Measurements from ENCODE around the gene GOLGA3.
A peak's percentile ranks its signal among the peaks of the same experiment; 100 is the strongest.
"Not testable (repeated sequence)": the region's sequence is repeated elsewhere in the genome, so short reads cannot be mapped to it uniquely, and the experiment has no call there.

Gene GOLGA3

GRCh38 chr12:132831771-132832170 is 3.1 kb upstream of the GOLGA3 start:
- H3K27ac ChIP-seq (ENCODE audit: low read depth, low read length): no peak overlapping the region
- no peaks in the 10 kb centered on the region for H3K4me1 ChIP-seq (ENCODE audit: insufficient read depth, low read length)
- no peak overlapping the region for H3K9ac ChIP-seq (ENCODE audit: low read depth, low read length)
- peaks cover 8% of the 10 kb centered on the region for H3K36me3 ChIP-seq (ENCODE audit: insufficient read depth, low read length)
- no peaks in the 10 kb centered on the region for H3K9me3 ChIP-seq (ENCODE audit: insufficient read depth, low read depth, low read length)
- 96% methylated on average over 11 of the region's 11 CpGs for WGBS
- H3K27me3 ChIP-seq (ENCODE audit: insufficient read depth, low read length): no peaks in the 10 kb centered on the region
- H3K4me3 ChIP-seq (ENCODE audit: low read length): no peak overlapping the region

GRCh38 chr12:132827763-132828703 is 636 bp downstream of the GOLGA3 start:
- no peaks in the 10 kb centered on the region for H3K9me3 ChIP-seq (ENCODE audit: insufficient read depth, low read depth, low read length)
- peak overlapping the region; percentile 93 for H3K4me3 ChIP-seq (ENCODE audit: low read length)
- peaks cover 36% of the 10 kb centered on the region for H3K36me3 ChIP-seq (ENCODE audit: insufficient read depth, low read length)
- H3K9ac ChIP-seq (ENCODE audit: low read depth, low read length): peak overlapping the region; percentile 100
- H3K27me3 ChIP-seq (ENCODE audit: insufficient read depth, low read length): no peaks in the 10 kb centered on the region
- 12% methylated on average over 59 of the region's 59 CpGs for WGBS
- no peaks in the 10 kb centered on the region for H3K4me1 ChIP-seq (ENCODE audit: insufficient read depth, low read length)
- H3K27ac ChIP-seq (ENCODE audit: low read depth, low read length): peak overlapping the region; percentile 49

- Histone ChIP-seq H3K9ac (ENCODE audit: low read depth, low read length) (no peak overlapping the region), H3K4me3 (ENCODE audit: low read length) (no peak overlapping the region), H3K4me1 (ENCODE audit: insufficient read depth, low read length) (no peaks in the 10 kb centered on the region), H3K27ac (ENCODE audit: low read depth, low read length) (no peak overlapping the region), H3K36me3 (ENCODE audit: insufficient read depth, low read length) (peaks cover 48% of the 10 kb centered on the region), H3K27me3 (ENCODE audit: insufficient read depth, low read length) (no peaks in the 10 kb centered on the region), H3K9me3 (ENCODE audit: insufficient read depth, low read depth, low read length) (no peaks in the 10 kb centered on the region)
- WGBS: 95% methylated on average over 16 of the region's 16 CpGs
These were observed 2.8 kb downstream of the GOLGA3 start for GRCh38 chr12:132825861-132826260.

GRCh38 chr12:132825089-132825488 is 3.6 kb downstream of the GOLGA3 start:
- Histone ChIP-seq H3K9ac (ENCODE audit: low read depth, low read length) (no peak overlapping the region), H3K27ac (ENCODE audit: low read depth, low read length) (no peak overlapping the region), H3K4me1 (ENCODE audit: insufficient read depth, low read length) (no peaks in the 10 kb centered on the region), H3K27me3 (ENCODE audit: insufficient read depth, low read length) (no peaks in the 10 kb centered on the region), H3K4me3 (ENCODE audit: low read length) (no peak overlapping the region), H3K9me3 (ENCODE audit: insufficient read depth, low read depth, low read length) (no peaks in the 10 kb centered on the region), H3K36me3 (ENCODE audit: insufficient read depth, low read length) (peaks cover 54% of the 10 kb centered on the region)
- WGBS: 97% methylated on average over 18 of the region's 18 CpGs

- Histone ChIP-seq H3K4me3 (ENCODE audit: low read length) (no peak overlapping the region), H3K9me3 (ENCODE audit: insufficient read depth, low read depth, low read length) (no peaks in the 10 kb centered on the region), H3K36me3 (ENCODE audit: insufficient read depth, low read length) (peaks cover 64% of the 10 kb centered on the region), H3K9ac (ENCODE audit: low read depth, low read length) (no peak overlapping the region), H3K4me1 (ENCODE audit: insufficient read depth, low read length) (no peaks in the 10 kb centered on the region), H3K27ac (ENCODE audit: low read depth, low read length) (no peak overlapping the region), H3K27me3 (ENCODE audit: insufficient read depth, low read length) (no peaks in the 10 kb centered on the region)
- WGBS: 99% methylated on average over 7 of the region's 7 CpGs
These were observed 4.6 kb downstream of the GOLGA3 start for GRCh38 chr12:132824053-132824452.

GRCh38 chr12:132818562-132818961 is 10.1 kb downstream of the GOLGA3 start:
- WGBS: 98% methylated on average over 8 of the region's 8 CpGs
- Histone ChIP-seq H3K4me3 (ENCODE audit: low read length) (no peak overlapping the region), H3K4me1 (ENCODE audit: insufficient read depth, low read length) (no peaks in the 10 kb centered on the region), H3K27me3 (ENCODE audit: insufficient read depth, low read length) (no peaks in the 10 kb centered on the region), H3K27ac (ENCODE audit: low read depth, low read length) (no peak overlapping the region), H3K9me3 (ENCODE audit: insufficient read depth, low read depth, low read length) (no peaks in the 10 kb centered on the region), H3K9ac (ENCODE audit: low read depth, low read length) (no peak overlapping the region), H3K36me3 (ENCODE audit: insufficient read depth, low read length) (peaks cover 70% of the 10 kb centered on the region)

- H3K36me3 ChIP-seq (ENCODE audit: insufficient read depth, low read length): peaks cover 73% of the 10 kb centered on the region
- H3K4me1 ChIP-seq (ENCODE audit: insufficient read depth, low read length): no peaks in the 10 kb centered on the region
- no peak overlapping the region for H3K4me3 ChIP-seq (ENCODE audit: low read length)
- no peak overlapping the region for H3K27ac ChIP-seq (ENCODE audit: low read depth, low read length)
- no peaks in the 10 kb centered on the region for H3K27me3 ChIP-seq (ENCODE audit: insufficient read depth, low read length)
- no peak overlapping the region for H3K9ac ChIP-seq (ENCODE audit: low read depth, low read length)
- H3K9me3 ChIP-seq (ENCODE audit: insufficient read depth, low read depth, low read length): 0 out of 2 replicates have a peak, but pooled peaks cover 2% of the 10 kb centered on the region
- 98% methylated on average over 21 of the region's 21 CpGs for WGBS
These were observed 14.4 kb downstream of the GOLGA3 start for GRCh38 chr12:132814232-132814631.

GRCh38 chr12:132813443-132813842 is 15.2 kb downstream of the GOLGA3 start:
- Histone ChIP-seq H3K4me1 (ENCODE audit: insufficient read depth, low read length) (no peaks in the 10 kb centered on the region), H3K27ac (ENCODE audit: low read depth, low read length) (no peak overlapping the region), H3K36me3 (ENCODE audit: insufficient read depth, low read length) (peaks cover 69% of the 10 kb centered on the region), H3K9me3 (ENCODE audit: insufficient read depth, low read depth, low read length) (0 out of 2 replicates have a peak, but pooled peaks cover 2% of the 10 kb centered on the region), H3K27me3 (ENCODE audit: insufficient read depth, low read length) (no peaks in the 10 kb centered on the region), H3K4me3 (ENCODE audit: low read length) (no peak overlapping the region), H3K9ac (ENCODE audit: low read depth, low read length) (no peak overlapping the region)
- over 99% methylated on average over 6 of the region's 6 CpGs for WGBS

GRCh38 chr12:132812631-132813305 is 15.9 kb downstream of the GOLGA3 start:
- 0 out of 2 replicates have a peak, but pooled peaks cover 2% of the 10 kb centered on the region for H3K9me3 ChIP-seq (ENCODE audit: insufficient read depth, low read depth, low read length)
- 96% methylated on average over 8 of the region's 8 CpGs for WGBS
- no peak overlapping the region for H3K27ac ChIP-seq (ENCODE audit: low read depth, low read length)
- no peak overlapping the region for H3K9ac ChIP-seq (ENCODE audit: low read depth, low read length)
- H3K36me3 ChIP-seq (ENCODE audit: insufficient read depth, low read length): peaks cover 69% of the 10 kb centered on the region
- H3K4me3 ChIP-seq (ENCODE audit: low read length): no peak overlapping the region
- no peaks in the 10 kb centered on the region for H3K4me1 ChIP-seq (ENCODE audit: insufficient read depth, low read length)
- H3K27me3 ChIP-seq (ENCODE audit: insufficient read depth, low read length): no peaks in the 10 kb centered on the region

GRCh38 chr12:132809391-132809790 is 19.3 kb downstream of the GOLGA3 start:
- not testable (repeated sequence) for H3K9ac ChIP-seq (ENCODE audit: low read depth, low read length); H3K9me3 ChIP-seq (ENCODE audit: insufficient read depth, low read depth, low read length); H3K4me3 ChIP-seq (ENCODE audit: low read length); H3K4me1 ChIP-seq (ENCODE audit: insufficient read depth, low read length); H3K27me3 ChIP-seq (ENCODE audit: insufficient read depth, low read length); H3K27ac ChIP-seq (ENCODE audit: low read depth, low read length)
- WGBS: 86% methylated on average over 10 of the region's 13 CpGs
- peaks cover 71% of the 10 kb centered on the region for H3K36me3 ChIP-seq (ENCODE audit: insufficient read depth, low read length)

Data from HUES64 (cell line).